Measurements from ENCODE around the gene SCAF1. TPM values are rescaled to one million over a fixed set of nuclear protein-coding genes. Genes with fewer than 3 reads are reported as not detected.

Gene SCAF1
- total and polyA plus RNA-seq, 2 experiments from 2014 or later, result 19.7 to 53.7 TPM

DNA sequence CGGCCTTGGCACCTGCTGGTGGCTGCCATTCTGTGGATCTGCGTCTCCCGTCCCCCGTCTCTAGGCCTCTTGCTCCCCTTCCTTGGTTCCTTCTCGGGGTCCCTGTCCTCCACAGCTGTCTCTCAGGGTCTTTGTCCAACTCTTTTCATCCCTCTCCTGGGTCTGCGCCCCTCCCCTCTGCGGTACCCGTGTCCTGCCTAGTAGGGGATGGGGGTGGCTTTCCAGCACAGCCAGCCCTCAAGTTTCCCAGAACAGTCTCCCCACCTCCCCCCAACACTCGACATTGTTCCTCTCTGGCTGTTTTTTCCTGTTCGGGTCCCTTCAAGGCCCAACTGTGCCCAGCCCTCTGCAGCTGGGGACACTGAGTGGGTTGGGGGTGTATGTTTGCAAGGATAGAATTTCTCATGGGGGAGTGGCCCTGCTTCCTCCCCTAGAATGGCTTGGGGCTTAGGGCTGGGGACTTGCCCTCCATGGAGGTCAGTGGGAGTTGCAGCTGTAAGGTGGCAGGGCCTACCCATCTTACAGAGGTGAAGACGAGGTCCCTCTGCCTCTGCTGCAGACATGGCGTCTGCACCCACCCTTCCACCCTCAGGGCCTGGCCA lies 46.6 kb downstream of the SCAF1 start (continued):
- TF ChIP-seq, protein P1, sequence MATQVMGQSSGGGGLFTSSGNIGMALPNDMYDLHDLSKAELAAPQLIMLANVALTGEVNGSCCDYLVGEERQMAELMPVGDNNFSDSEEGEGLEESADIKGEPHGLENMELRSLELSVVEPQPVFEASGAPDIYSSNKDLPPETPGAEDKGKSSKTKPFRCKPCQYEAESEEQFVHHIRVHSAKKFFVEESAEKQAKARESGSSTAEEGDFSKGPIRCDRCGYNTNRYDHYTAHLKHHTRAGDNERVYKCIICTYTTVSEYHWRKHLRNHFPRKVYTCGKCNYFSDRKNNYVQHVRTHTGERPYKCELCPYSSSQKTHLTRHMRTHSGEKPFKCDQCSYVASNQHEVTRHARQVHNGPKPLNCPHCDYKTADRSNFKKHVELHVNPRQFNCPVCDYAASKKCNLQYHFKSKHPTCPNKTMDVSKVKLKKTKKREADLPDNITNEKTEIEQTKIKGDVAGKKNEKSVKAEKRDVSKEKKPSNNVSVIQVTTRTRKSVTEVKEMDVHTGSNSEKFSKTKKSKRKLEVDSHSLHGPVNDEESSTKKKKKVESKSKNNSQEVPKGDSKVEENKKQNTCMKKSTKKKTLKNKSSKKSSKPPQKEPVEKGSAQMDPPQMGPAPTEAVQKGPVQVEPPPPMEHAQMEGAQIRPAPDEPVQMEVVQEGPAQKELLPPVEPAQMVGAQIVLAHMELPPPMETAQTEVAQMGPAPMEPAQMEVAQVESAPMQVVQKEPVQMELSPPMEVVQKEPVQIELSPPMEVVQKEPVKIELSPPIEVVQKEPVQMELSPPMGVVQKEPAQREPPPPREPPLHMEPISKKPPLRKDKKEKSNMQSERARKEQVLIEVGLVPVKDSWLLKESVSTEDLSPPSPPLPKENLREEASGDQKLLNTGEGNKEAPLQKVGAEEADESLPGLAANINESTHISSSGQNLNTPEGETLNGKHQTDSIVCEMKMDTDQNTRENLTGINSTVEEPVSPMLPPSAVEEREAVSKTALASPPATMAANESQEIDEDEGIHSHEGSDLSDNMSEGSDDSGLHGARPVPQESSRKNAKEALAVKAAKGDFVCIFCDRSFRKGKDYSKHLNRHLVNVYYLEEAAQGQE (IDR thresholded peaks at IDR 0.05; ENCODE audit: unreplicated experiment), result no peak

DNA sequence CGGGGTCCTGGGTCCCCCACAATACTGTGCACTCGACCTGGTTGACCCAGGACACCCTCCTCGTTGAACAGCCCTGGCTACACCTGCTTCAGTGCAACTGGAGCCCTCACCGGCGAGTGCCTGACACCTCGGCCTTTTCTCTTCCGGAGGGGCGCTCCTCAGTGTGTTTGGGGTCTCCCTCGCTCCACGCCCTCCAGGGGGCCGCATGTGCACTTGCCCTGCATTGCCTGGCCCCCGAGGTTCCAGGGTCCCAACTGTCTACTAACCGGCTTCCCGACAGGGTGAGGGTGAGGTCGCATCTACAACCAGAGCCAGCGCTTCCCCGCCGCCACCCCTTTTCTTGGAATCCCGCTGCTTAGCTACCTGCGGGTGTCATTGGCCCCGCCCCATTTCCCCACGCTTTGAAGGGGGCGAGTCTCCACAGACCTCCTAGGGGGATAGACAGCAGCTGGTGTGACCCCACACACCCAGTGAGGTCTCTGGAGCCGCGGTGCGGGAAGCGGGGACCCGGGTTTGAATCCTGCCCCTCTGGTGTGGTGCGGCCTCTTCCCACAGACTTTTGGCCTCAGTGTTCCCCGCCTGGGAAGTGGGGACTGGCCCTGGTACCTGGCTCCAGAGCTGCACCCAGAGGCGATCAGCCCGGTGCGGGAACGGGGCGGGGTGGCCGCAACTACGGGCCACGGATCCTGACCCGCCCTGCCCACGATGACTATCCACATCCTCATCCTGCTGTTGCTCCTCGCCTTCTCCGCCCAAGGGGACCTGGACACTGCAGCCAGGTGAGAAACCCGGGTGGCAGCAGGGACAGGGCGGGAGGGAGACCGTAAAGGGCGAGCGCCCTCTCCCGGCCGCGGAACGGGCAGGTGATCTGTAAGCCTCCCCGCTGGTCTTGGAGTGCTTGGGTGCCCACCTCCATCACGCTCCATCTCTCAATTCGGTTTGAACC lies 47.4 kb downstream of the SCAF1 start, which contains the start of gene ADM5:
Gene ADM5 (plus strand): TSS at position 462 of the 946 bp plus-strand sequence. CDS start 244 bp downstream, at position 706.
- Mint-ChIP-seq H3K27ac (peak within 1 kb of the TSS; percentile 95), H3K4me3 (peak within 1 kb of the TSS; percentile 94), H3K4me1 (peaks cover 44% of the 10 kb centered on the region), H3K36me3 (ENCODE audit: low read depth) (peaks cover 49% of the 10 kb centered on the region), H3K9me3 (peaks cover 8% of the 10 kb centered on the region), H3K27me3 (ENCODE audit: insufficient read depth, low read depth, poor library complexity) (peaks cover 39% of the 10 kb centered on the region)
- Histone ChIP-seq H3F3A (replicated peaks; ENCODE audit: low read depth) (peaks cover 58% of the 10 kb centered on the region), H3K36me3 (ENCODE audit: insufficient read depth) (peaks cover 12% of the 10 kb centered on the region), H2AFZ (no peak within 1 kb of the TSS; the same call in 1 of the 2 replicates), H3K9me2 (ENCODE audit: insufficient read depth) (no peaks in the 10 kb centered on the region), H3K79me2 (replicated peaks; ENCODE audit: insufficient read depth) (peaks cover 18% of the 10 kb centered on the region), H3K27ac (ENCODE audit: low read depth) (peak within 1 kb of the TSS; percentile 85), H4K20me1 (replicated peaks; ENCODE audit: insufficient read depth) (peaks cover 25% of the 10 kb centered on the region), H3K4me1 (ENCODE audit: insufficient read depth) (peaks cover 29% of the 10 kb centered on the region), H3K27me3 (ENCODE audit: insufficient read depth) (no peaks in the 10 kb centered on the region), H3K4me3 (peak within 1 kb of the TSS; percentile 97), H3K4me2 (peak within 1 kb of the TSS; percentile 99)
- DNase-seq (ENCODE audit: low spot score), result peak; percentile 85
- peak; percentile 62 for ATAC-seq
- TF ChIP-seq, protein P2, sequence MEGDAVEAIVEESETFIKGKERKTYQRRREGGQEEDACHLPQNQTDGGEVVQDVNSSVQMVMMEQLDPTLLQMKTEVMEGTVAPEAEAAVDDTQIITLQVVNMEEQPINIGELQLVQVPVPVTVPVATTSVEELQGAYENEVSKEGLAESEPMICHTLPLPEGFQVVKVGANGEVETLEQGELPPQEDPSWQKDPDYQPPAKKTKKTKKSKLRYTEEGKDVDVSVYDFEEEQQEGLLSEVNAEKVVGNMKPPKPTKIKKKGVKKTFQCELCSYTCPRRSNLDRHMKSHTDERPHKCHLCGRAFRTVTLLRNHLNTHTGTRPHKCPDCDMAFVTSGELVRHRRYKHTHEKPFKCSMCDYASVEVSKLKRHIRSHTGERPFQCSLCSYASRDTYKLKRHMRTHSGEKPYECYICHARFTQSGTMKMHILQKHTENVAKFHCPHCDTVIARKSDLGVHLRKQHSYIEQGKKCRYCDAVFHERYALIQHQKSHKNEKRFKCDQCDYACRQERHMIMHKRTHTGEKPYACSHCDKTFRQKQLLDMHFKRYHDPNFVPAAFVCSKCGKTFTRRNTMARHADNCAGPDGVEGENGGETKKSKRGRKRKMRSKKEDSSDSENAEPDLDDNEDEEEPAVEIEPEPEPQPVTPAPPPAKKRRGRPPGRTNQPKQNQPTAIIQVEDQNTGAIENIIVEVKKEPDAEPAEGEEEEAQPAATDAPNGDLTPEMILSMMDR (conservative IDR thresholded peaks at IDR 0.05; ENCODE audit: low read depth in 2 of 2), result peak; percentile 69 to 84
- peak; percentile 50 for TF ChIP-seq POLR2AphosphoS5 (IDR thresholded peaks at IDR 0.05; ENCODE audit: low read depth)
- TF ChIP-seq, protein P3, sequence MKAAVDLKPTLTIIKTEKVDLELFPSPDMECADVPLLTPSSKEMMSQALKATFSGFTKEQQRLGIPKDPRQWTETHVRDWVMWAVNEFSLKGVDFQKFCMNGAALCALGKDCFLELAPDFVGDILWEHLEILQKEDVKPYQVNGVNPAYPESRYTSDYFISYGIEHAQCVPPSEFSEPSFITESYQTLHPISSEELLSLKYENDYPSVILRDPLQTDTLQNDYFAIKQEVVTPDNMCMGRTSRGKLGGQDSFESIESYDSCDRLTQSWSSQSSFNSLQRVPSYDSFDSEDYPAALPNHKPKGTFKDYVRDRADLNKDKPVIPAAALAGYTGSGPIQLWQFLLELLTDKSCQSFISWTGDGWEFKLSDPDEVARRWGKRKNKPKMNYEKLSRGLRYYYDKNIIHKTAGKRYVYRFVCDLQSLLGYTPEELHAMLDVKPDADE (IDR thresholded peaks at IDR 0.05), result no peak

All from GM23338 (cell line).